MCF 10A (cell line): ENCODE measurements around the gene TAC4. TPM values are rescaled to one million over a fixed set of nuclear protein-coding genes. Genes with fewer than 3 reads are reported as not detected.

Experiments
- BruUV-seq: library from RNA; stranded (reverse); fragments of 400-500 nt; replicated peaks from 2 replicates; lab custom pipeline; 2021; lab: Mats Ljungman, UMichigan
- CTCF ChIA-PET: fragments of 300-600 bp; sonication (Branson Sonifier 250); formaldehyde crosslinking; extraction: SDS; loops from one replicate; lab custom pipeline; 2021; ENCODE audit warnings: antibody characterized with exemption, inconsistent platforms; lab: Yijun Ruan, JAX
- POLR2A ChIA-PET: fragments of 300-600, 350-650 bp; sonication (Branson Sonifier 250); formaldehyde crosslinking; extraction: SDS; loops from one replicate; lab custom pipeline; 2020; ENCODE audit warnings: antibody characterized with exemption, inconsistent platforms; lab: Yijun Ruan, JAX
- DNase-seq: peaks from one replicate; pipeline ENCODE4 v3.0.0-alpha.2; 2018; ENCODE audit not compliant: unreplicated experiment
- H3K27ac Mint-ChIP-seq: one replicate; pipeline ENCODE4 v1.8.0; 2022; ENCODE audit warnings: mild to moderate bottlenecking, low read depth, mixed read lengths; ENCODE audit not compliant: unreplicated experiment
- H3K27me3 Mint-ChIP-seq: one replicate; pipeline ENCODE4 v1.8.0; 2022; ENCODE audit warnings: mixed read lengths; ENCODE audit not compliant: insufficient read depth, unreplicated experiment
- H3K36me3 Mint-ChIP-seq: one replicate; pipeline ENCODE4 v1.8.0; 2022; ENCODE audit warnings: mild to moderate bottlenecking, moderate library complexity, mixed read lengths; ENCODE audit not compliant: insufficient read depth, unreplicated experiment
- H3K4me1 Mint-ChIP-seq: one replicate; pipeline ENCODE4 v1.8.0; 2022; ENCODE audit warnings: mixed read lengths; ENCODE audit not compliant: insufficient read depth, unreplicated experiment
- H3K4me3 Mint-ChIP-seq: one replicate; pipeline ENCODE4 v1.8.0; 2022; ENCODE audit warnings: mild to moderate bottlenecking, moderate library complexity, mixed read lengths; ENCODE audit not compliant: unreplicated experiment
- H3K9me3 Mint-ChIP-seq: one replicate; pipeline ENCODE4 v1.8.0; 2022; ENCODE audit warnings: mixed read lengths; ENCODE audit not compliant: unreplicated experiment
- CTCF ChIP-seq: fragments of 200-600 bp; IDR thresholded peaks from one replicate; pipeline ENCODE4 v1.8.0; 2022; ENCODE audit warnings: antibody characterized with exemption, mild to moderate bottlenecking; ENCODE audit not compliant: unreplicated experiment
- intact Hi-C: fragments of 100-400 bp; cut with micrococcal nuclease; formaldehyde crosslinking; loops from 2 replicates; pipeline ENCODE4 v1.14.1; 2022
- total RNA-seq: library from RNA; stranded (reverse); gene quantifications from 2 replicates; pipeline ENCODE4 v1.2.3, GENCODE V29; 2022

TAC4 gene
- total RNA-seq, 1 experiment from 2014 or later = not detected

DNA sequence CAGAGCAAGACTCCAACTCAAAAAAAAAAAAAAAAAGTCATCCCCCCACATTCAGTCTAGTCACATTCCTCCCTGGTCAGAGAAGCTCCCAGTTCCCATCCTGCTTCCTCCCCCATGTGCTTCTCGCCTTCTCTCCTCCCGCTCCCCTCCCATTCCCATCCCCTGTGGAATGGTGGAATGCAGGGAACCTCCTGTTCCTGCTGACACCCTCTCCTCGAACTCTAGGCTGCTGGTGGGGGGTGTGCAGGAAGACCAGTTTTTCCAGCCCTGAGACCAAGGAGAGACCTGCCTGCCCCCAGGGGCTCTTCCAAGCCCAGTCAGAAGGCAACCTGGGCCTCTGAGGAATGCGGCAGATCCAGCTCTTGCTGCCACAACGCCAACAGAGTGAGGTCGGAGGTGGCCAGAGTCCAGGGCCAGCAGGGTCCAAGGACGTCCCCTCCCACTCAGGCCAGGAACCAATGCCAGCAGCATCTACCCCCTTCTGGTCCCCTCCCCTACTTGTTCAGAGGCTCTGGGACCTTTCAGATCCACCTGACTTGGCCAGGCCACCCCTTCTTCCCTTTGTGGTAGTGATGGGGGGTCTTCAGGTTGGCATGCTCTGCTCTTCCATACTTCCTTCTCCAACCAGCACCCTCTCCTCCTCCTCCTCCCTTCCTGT, 39.3 kb upstream of the TAC4 start:
- ChIA-PET CTCF (interaction anchor here (0.7 to 5.4 kb wide), 4 partner anchors 26 to 115 kb away, joined by 3 to 51 read pairs (median 3); no protein-coding TSS in a partner anchor), POLR2A (interaction anchor here (1.0 kb wide), 1 partner anchor 101 kb away, joined by 4 read pairs; no protein-coding TSS in a partner anchor)
- H3K4me3 Mint-ChIP-seq = no peak overlapping the region
- H3K27me3 Mint-ChIP-seq = peaks cover 55% of the 10 kb centered on the region
- intact Hi-C loops = no loop called here
- TF ChIP-seq CTCF = no peak
- H3K4me1 Mint-ChIP-seq = no peaks in the 10 kb centered on the region
- DNase-seq = no peak
- BruUV-seq = no TSS peak
- no peaks in the 10 kb centered on the region for H3K9me3 Mint-ChIP-seq
- H3K36me3 Mint-ChIP-seq = no peaks in the 10 kb centered on the region
- no peak overlapping the region for H3K27ac Mint-ChIP-seq

DNA sequence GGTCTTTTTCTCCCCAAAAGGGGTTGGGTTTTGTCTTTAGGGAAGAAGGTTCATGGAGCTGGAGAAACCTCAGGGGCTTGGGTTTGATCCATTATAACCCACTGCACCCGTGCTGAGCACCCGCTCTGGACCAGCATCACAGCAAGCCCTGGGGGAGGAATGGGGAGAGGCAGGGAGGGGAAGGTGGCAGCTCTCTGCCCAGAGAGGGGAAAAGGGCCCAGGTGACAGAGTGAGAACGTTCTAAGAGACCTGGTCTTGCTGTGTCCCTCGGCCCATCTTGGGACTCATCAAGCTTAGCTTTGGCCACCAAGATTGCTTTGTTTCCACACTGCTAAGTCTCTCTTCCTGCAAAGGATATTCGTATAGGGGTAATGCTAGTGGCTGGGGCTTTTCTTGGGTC, 38.2 kb upstream of the TAC4 start:
- ChIA-PET POLR2A (no interaction called here), CTCF (interaction anchor here (0.7 to 5.4 kb wide), 4 partner anchors 10 to 112 kb away, joined by 3 to 51 read pairs (median 4); no protein-coding TSS in a partner anchor)
- no peak for TF ChIP-seq CTCF
- Mint-ChIP-seq H3K27ac (no peak overlapping the region), H3K27me3 (peaks cover 58% of the 10 kb centered on the region), H3K4me3 (no peak overlapping the region), H3K4me1 (no peaks in the 10 kb centered on the region), H3K9me3 (no peaks in the 10 kb centered on the region), H3K36me3 (no peaks in the 10 kb centered on the region)
- BruUV-seq = no TSS peak
- intact Hi-C loops = no loop called here
- DNase-seq = no peak

- intact Hi-C loops = no loop called here
- ChIA-PET CTCF (interaction anchor here (0.6 to 5.4 kb wide), 5 partner anchors 70 to 1221 kb away, joined by 3 to 51 read pairs (median 4); no protein-coding TSS in a partner anchor), POLR2A (interaction anchor here (0.6 kb wide), 1 partner anchor 123 kb away, joined by 3 read pairs; no protein-coding TSS in a partner anchor)
- Mint-ChIP-seq H3K36me3 (no peaks in the 10 kb centered on the region), H3K27me3 (peaks cover 48% of the 10 kb centered on the region), H3K4me1 (no peaks in the 10 kb centered on the region), H3K27ac (no peak overlapping the region), H3K9me3 (no peaks in the 10 kb centered on the region), H3K4me3 (no peak overlapping the region)
- no peak for TF ChIP-seq CTCF
- no TSS peak for BruUV-seq
- DNase-seq = no peak
Observed at GRCh38 chr17:49882434-49882833, 34.6 kb upstream of the TAC4 start.

GRCh38 chr17:49881054-49881402, 33.2 kb upstream of the TAC4 start:
- Mint-ChIP-seq H3K4me3 (no peak overlapping the region), H3K36me3 (no peaks in the 10 kb centered on the region), H3K27me3 (peaks cover 34% of the 10 kb centered on the region), H3K4me1 (no peaks in the 10 kb centered on the region), H3K9me3 (no peaks in the 10 kb centered on the region), H3K27ac (no peak overlapping the region)
- intact Hi-C loops = no loop called here
- no peak for TF ChIP-seq CTCF
- POLR2A ChIA-PET = interaction anchor here (0.6 to 1.0 kb wide), 3 partner anchors 56 to 120 kb away, joined by 3 to 5 read pairs (median 4); no protein-coding TSS in a partner anchor
- DNase-seq = no peak
- CTCF ChIA-PET = interaction anchor here (0.6 to 12.7 kb wide), 14 partner anchors 8 to 276 kb away, joined by 3 to 199 read pairs (median 4); partner anchors contain the start of gene DLX3
- BruUV-seq = no TSS peak
